Measurements from ENCODE around the gene NLGN4X. TPM values are rescaled to one million over a fixed set of nuclear protein-coding genes. Genes with fewer than 3 reads are reported as not detected.

Gene NLGN4X
- total RNA-seq, 2 experiments from 2014 or later = not detected

- no peaks in the 10 kb centered on the region for H3K36me3 Mint-ChIP-seq
- H3K9me3 Mint-ChIP-seq = no peaks in the 10 kb centered on the region
- ChIA-PET POLR2A (no interaction called here), CTCF (no interaction called here)
- H3K27me3 Mint-ChIP-seq = no peaks in the 10 kb centered on the region
- no peak overlapping the region for H3K4me3 Mint-ChIP-seq
- no peak overlapping the region for H3K27ac Mint-ChIP-seq
- no peak for DNase-seq
- no peaks in the 10 kb centered on the region for H3K4me1 Mint-ChIP-seq (ENCODE audit: low read depth)
- intact Hi-C loops (cut with micrococcal nuclease) = no loop called here
Observed at GRCh38 chrX:6203462-6204215, 25.0 kb downstream of the NLGN4X start.

GRCh38 chrX:6199486-6199885 is 29.2 kb downstream of the NLGN4X start:
- ChIA-PET POLR2A (no interaction called here), CTCF (no interaction called here)
- no peak overlapping the region for H3K4me3 Mint-ChIP-seq
- no peak overlapping the region for H3K27ac Mint-ChIP-seq
- no peak for DNase-seq
- intact Hi-C loops (cut with micrococcal nuclease) = no loop called here
- H3K27me3 Mint-ChIP-seq = no peaks in the 10 kb centered on the region
- peaks cover 2% of the 10 kb centered on the region for H3K9me3 Mint-ChIP-seq
- no peaks in the 10 kb centered on the region for H3K4me1 Mint-ChIP-seq (ENCODE audit: low read depth)
- H3K36me3 Mint-ChIP-seq = no peaks in the 10 kb centered on the region

- no peak overlapping the region for H3K4me3 Mint-ChIP-seq
- ChIA-PET CTCF (no interaction called here), POLR2A (no interaction called here)
- no peaks in the 10 kb centered on the region for H3K36me3 Mint-ChIP-seq
- H3K9me3 Mint-ChIP-seq = no peaks in the 10 kb centered on the region
- no peaks in the 10 kb centered on the region for H3K27me3 Mint-ChIP-seq
- intact Hi-C loops (cut with micrococcal nuclease) = no loop called here
- no peak for DNase-seq
- no peak overlapping the region for H3K27ac Mint-ChIP-seq
- no peaks in the 10 kb centered on the region for H3K4me1 Mint-ChIP-seq (ENCODE audit: low read depth)
Observed at GRCh38 chrX:6187256-6187655, 41.4 kb downstream of the NLGN4X start.

- H3K9me3 Mint-ChIP-seq = no peaks in the 10 kb centered on the region
- no peaks in the 10 kb centered on the region for H3K36me3 Mint-ChIP-seq
- H3K27me3 Mint-ChIP-seq = no peaks in the 10 kb centered on the region
- intact Hi-C loops (cut with micrococcal nuclease) = no loop called here
- no peak overlapping the region for H3K4me3 Mint-ChIP-seq
- H3K4me1 Mint-ChIP-seq (ENCODE audit: low read depth) = no peaks in the 10 kb centered on the region
- ChIA-PET POLR2A (no interaction called here), CTCF (no interaction called here)
- no peak overlapping the region for H3K27ac Mint-ChIP-seq
- DNase-seq = no peak
Observed at GRCh38 chrX:6184900-6185515, 43.7 kb downstream of the NLGN4X start.

- no peaks in the 10 kb centered on the region for H3K27me3 Mint-ChIP-seq
- no peak overlapping the region for H3K27ac Mint-ChIP-seq
- H3K36me3 Mint-ChIP-seq = no peaks in the 10 kb centered on the region
- H3K4me1 Mint-ChIP-seq (ENCODE audit: low read depth) = no peaks in the 10 kb centered on the region
- H3K4me3 Mint-ChIP-seq = no peak overlapping the region
- ChIA-PET CTCF (no interaction called here), POLR2A (no interaction called here)
- DNase-seq = no peak
- intact Hi-C loops (cut with micrococcal nuclease) = no loop called here
- peaks cover 3% of the 10 kb centered on the region for H3K9me3 Mint-ChIP-seq
Observed at GRCh38 chrX:6175914-6176313, 52.8 kb downstream of the NLGN4X start.

GRCh38 chrX:6170424-6170823 is 58.2 kb downstream of the NLGN4X start:
- Mint-ChIP-seq H3K27ac (no peak overlapping the region), H3K9me3 (peaks cover 3% of the 10 kb centered on the region), H3K36me3 (no peaks in the 10 kb centered on the region), H3K4me1 (ENCODE audit: low read depth) (no peaks in the 10 kb centered on the region), H3K27me3 (no peaks in the 10 kb centered on the region), H3K4me3 (no peak overlapping the region)
- POLR2A ChIA-PET = no interaction called here
- intact Hi-C loops (cut with micrococcal nuclease) = no loop called here
- no peak for DNase-seq
- CTCF ChIA-PET = no interaction called here

- H3K4me1 Mint-ChIP-seq (ENCODE audit: low read depth) = no peaks in the 10 kb centered on the region
- no peak overlapping the region for H3K4me3 Mint-ChIP-seq
- DNase-seq = no peak
- intact Hi-C loops (cut with micrococcal nuclease) = no loop called here
- POLR2A ChIA-PET = no interaction called here
- CTCF ChIA-PET = no interaction called here
- no peaks in the 10 kb centered on the region for H3K27me3 Mint-ChIP-seq
- no peaks in the 10 kb centered on the region for H3K36me3 Mint-ChIP-seq
- no peak overlapping the region for H3K27ac Mint-ChIP-seq
- H3K9me3 Mint-ChIP-seq = peaks cover 2% of the 10 kb centered on the region
Observed at GRCh38 chrX:6169407-6169806, 59.3 kb downstream of the NLGN4X start.

- no peak for DNase-seq
- no peaks in the 10 kb centered on the region for H3K27me3 Mint-ChIP-seq
- H3K4me1 Mint-ChIP-seq (ENCODE audit: low read depth) = no peaks in the 10 kb centered on the region
- H3K9me3 Mint-ChIP-seq = no peaks in the 10 kb centered on the region
- POLR2A ChIA-PET = no interaction called here
- intact Hi-C loops (cut with micrococcal nuclease) = no loop called here
- CTCF ChIA-PET = no interaction called here
- H3K36me3 Mint-ChIP-seq = no peaks in the 10 kb centered on the region
- no peak overlapping the region for H3K4me3 Mint-ChIP-seq
- H3K27ac Mint-ChIP-seq = no peak overlapping the region
Observed at GRCh38 chrX:6163721-6164120, 64.9 kb downstream of the NLGN4X start.

GRCh38 chrX:6159468-6159867 is 69.2 kb downstream of the NLGN4X start:
- Mint-ChIP-seq H3K27ac (no peak overlapping the region), H3K9me3 (no peaks in the 10 kb centered on the region), H3K4me3 (no peak overlapping the region), H3K36me3 (no peaks in the 10 kb centered on the region), H3K27me3 (no peaks in the 10 kb centered on the region), H3K4me1 (ENCODE audit: low read depth) (no peaks in the 10 kb centered on the region)
- DNase-seq = no peak
- ChIA-PET POLR2A (no interaction called here), CTCF (no interaction called here)
- intact Hi-C loops (cut with micrococcal nuclease) = no loop called here

GRCh38 chrX:6151971-6152370 is 76.7 kb downstream of the NLGN4X start:
- ChIA-PET CTCF (no interaction called here), POLR2A (no interaction called here)
- Mint-ChIP-seq H3K36me3 (no peaks in the 10 kb centered on the region), H3K4me1 (ENCODE audit: low read depth) (no peaks in the 10 kb centered on the region), H3K27ac (no peak overlapping the region), H3K27me3 (no peaks in the 10 kb centered on the region), H3K4me3 (no peak overlapping the region), H3K9me3 (no peaks in the 10 kb centered on the region)
- no peak for DNase-seq
- intact Hi-C loops (cut with micrococcal nuclease) = no loop called here

GRCh38 chrX:6149060-6149872 is 79.4 kb downstream of the NLGN4X start:
- ChIA-PET POLR2A (no interaction called here), CTCF (no interaction called here)
- intact Hi-C loops (cut with micrococcal nuclease) = no loop called here
- Mint-ChIP-seq H3K9me3 (no peaks in the 10 kb centered on the region), H3K4me3 (no peak overlapping the region), H3K27ac (no peak overlapping the region), H3K27me3 (no peaks in the 10 kb centered on the region), H3K4me1 (ENCODE audit: low read depth) (no peaks in the 10 kb centered on the region), H3K36me3 (no peaks in the 10 kb centered on the region)
- no peak for DNase-seq

- intact Hi-C loops (cut with micrococcal nuclease) = no loop called here
- DNase-seq = no peak
- Mint-ChIP-seq H3K27ac (no peak overlapping the region), H3K4me3 (no peak overlapping the region), H3K4me1 (ENCODE audit: low read depth) (no peaks in the 10 kb centered on the region), H3K36me3 (no peaks in the 10 kb centered on the region), H3K9me3 (no peaks in the 10 kb centered on the region), H3K27me3 (no peaks in the 10 kb centered on the region)
- CTCF ChIA-PET = no interaction called here
- POLR2A ChIA-PET = no interaction called here
Observed at GRCh38 chrX:6134255-6134654, 94.4 kb downstream of the NLGN4X start.

GRCh38 chrX:6132970-6133369 is 95.7 kb downstream of the NLGN4X start:
- no peak for DNase-seq
- Mint-ChIP-seq H3K4me1 (ENCODE audit: low read depth) (no peaks in the 10 kb centered on the region), H3K27ac (no peak overlapping the region), H3K36me3 (no peaks in the 10 kb centered on the region), H3K4me3 (no peak overlapping the region), H3K9me3 (no peaks in the 10 kb centered on the region), H3K27me3 (no peaks in the 10 kb centered on the region)
- POLR2A ChIA-PET = no interaction called here
- intact Hi-C loops (cut with micrococcal nuclease) = no loop called here
- CTCF ChIA-PET = no interaction called here
